NOMO-1 treated with dmso at 0.1 percent for 144 hours (cell line): Measurements from ENCODE around the gene MED12L.

Source experiments
- DNase-seq: peaks from one replicate; lab custom pipeline; 2025; ENCODE audit not compliant: unreplicated experiment; lab: John Stamatoyannopoulos, UW

MED12L gene

GRCh38 chr3:151400341-151400740, 314.9 kb downstream of the MED12L start:
- DNase-seq, result no peak

DNA sequence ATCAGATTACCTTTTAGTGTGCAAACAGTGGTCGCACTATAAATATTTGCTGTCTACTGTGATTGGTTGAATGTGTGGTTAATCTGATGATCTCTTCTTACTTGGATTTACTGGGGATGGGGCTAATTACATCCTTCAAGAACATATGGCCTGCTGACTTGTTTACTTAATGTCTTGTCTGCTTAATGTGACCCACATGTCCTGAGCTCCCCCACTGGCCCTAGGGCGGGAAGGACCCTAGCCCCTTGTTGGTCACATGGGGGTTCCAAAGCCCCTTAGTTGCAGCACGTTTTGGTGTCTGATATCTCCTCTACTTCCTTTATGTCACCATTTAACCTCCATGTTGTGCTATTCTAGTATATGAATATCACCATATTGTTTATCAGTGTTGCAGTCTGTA, 316.9 kb downstream of the MED12L start:
- DNase-seq, result no peak

DNA sequence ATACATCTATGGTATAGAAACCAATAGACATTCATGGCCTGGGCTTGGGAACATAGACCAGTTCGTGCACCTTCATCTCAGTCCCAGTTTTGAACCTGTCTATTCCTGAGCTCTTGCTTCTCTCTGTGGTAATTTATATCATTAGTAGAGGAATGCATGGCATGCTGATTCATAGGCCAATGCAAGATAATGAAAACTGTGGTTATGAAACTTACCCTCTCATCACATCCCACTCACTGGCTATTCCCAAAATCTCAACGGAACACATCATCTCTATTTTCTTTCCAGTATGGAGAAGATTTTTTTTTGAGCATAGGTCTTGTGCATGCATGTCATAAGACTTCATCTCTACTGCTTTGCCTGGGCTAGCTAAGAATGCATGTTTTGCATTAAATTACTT, 317.8 kb downstream of the MED12L start:
- DNase-seq, result no peak

DNA sequence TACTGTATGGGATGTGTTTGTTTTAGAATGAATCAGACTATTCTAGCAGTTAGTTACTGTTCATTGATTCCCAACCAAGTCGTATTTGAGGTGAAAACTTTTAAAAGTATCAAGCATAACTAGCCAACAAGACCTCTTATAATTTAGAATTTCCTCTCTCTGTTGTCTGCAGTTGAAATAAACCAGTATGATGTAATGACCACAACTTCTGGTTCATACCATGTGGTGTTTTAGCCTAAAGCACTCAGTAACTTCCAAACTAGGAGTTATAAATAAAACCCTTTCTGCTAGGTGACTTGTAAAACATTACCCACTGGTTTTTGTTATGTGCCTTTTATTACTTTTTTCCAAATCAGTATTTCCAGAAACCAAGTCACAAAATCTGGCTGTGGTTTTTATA, 318.9 kb downstream of the MED12L start:
- no peak for DNase-seq

- DNase-seq, result no peak
These were observed 322.5 kb downstream of the MED12L start for GRCh38 chr3:151407928-151408327.

DNA sequence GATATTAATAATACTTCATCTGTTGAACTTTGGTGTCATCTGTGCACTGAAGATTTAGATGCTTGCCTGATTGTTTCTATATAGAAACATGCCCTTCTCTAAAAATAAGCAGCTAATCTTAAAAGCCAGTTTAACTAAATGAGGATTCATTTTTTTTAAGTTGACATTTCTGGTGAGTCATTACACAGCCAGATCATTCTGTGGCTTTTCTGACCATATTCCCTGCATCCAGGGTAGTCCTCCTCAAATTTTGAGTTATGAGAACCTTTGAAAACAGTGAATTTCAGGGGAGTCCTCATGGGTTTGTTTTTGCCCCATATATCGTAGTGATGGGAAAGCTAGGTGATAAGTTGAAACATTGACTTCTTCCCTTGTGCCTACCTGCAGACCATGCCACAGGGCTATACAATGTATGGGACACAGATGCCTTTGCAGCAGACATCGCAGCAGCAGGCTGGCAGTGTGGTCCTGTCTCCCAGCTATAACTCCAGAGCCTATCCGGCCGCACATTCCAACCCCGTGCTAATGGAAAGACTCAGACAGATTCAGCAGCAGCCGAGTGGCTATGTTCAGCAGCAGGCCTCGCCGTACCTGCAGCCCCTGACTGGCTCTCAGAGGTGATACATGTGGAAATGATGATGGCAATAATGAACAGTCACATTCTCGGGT, 325.6 kb downstream of the MED12L start:
- DNase-seq, result no peak

DNA sequence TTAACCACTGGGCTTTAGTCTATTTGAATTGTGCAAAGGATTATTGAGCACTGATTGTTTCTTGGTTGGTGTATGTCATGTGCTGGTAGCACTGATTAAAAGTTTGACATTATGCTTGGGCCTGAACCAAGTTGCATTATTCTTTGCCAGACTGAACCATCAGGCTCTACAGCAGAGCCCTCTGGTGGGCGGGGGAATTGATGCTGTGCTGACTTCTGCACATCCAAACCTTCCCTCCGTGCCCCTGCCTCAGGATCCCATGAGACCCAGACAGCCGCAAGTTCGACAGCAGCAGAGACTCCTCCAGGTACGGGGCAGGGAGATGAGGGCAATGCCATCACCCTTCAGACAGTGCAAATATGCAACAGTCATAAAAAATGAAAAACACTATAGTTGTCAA, 327.5 kb downstream of the MED12L start:
- no peak for DNase-seq

DNA sequence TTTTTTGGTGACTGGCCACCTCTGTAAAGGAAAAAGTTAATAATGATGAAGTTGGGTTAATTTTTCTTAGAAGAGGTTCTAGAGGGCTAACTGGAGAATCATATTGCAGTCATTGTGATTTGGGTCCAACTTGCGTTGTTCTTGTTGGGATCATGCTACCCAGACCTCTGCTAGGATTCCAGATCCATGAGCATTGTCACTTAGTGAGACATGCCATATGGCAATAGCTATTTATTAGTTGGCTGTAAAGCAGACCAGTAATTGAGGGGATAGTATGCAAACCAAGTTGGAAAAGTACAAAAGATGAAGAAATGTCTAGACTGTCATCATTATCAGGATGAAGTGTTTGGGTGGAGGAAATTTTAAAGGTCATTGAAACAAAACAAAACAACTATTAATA, 329.8 kb downstream of the MED12L start:
- DNase-seq, result no peak

DNA sequence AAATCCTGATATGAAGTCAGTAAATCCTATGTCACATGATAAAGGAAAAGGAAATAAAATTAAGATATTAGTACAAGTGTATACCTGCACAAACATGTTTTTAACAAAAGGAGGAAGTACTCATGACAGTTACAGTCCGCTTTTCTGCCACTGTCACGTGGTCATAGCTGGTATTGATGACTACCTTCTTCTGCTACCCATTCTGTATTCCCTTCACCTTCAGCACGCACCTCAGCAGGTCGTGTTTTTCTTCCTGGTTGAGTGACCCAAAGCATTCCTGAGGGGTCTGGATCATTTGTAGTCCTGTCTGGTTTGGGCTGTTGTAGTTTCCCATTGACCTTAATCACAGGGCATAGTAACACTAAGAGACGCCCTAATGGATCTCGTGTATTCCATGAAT, 334.3 kb downstream of the MED12L start:
- DNase-seq, result no peak

GRCh38 chr3:151421938-151422337, 336.5 kb downstream of the MED12L start:
- peak; percentile 35 for DNase-seq

GRCh38 chr3:151423091-151423490, 337.6 kb downstream of the MED12L start:
- no peak for DNase-seq

GRCh38 chr3:151425627-151426340, 340.3 kb downstream of the MED12L start:
- no peak for DNase-seq

- DNase-seq, result peak; percentile 11
These were observed 340.8 kb downstream of the MED12L start for GRCh38 chr3:151426341-151426657.

DNA sequence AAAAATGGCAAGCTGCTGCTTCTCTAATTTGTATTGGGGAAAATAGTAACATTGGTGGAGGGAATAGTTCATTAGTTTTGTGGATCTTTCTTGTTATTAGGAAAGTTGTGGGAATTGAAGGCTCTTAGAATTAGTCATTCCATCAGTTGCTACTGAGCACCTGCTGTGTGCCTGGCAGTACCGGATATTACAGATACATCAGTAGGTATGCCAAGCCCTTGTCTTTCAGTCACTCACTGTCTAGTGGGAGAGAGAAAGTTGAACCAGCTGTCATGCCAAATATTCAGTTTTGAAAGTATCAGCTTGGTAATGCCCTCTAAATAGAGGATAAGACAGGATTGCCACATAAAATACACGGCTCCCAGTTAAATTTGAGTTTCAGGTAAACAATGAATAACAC, 342.9 kb downstream of the MED12L start:
- no peak for DNase-seq

DNA sequence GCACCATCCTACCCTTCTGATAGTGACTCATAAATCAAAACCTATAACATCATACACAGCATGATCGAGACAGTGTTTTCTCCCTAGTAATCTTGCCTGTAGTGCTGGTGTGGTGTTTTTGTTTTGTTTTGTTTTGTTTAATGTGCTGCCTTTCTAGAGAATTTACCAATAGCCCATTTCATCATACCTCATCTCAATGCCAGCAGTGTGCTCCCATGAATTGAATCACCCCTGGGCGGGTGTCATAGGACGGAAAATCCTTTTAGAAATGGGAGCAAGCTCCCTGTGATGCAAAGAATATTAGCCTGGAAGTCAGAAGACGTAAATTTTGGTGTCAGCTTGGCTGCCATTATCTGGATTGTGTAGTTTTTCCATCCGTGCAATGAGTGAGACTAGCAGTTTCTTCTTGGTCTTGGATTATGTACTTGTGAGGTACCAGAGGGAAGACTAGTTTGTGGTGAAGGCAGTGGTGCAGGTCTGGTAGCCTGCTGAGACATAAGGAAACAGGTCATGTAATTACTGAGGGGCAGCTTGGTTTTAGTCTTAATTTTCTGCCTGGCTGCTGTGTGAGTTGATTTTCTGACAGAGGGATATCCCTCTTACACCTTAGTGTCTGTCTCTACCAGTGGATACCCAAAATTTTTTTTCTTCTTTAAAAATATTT, 345.5 kb downstream of the MED12L start:
- DNase-seq, result no peak

- DNase-seq, result peak; percentile 10
These were observed 346.5 kb downstream of the MED12L start for GRCh38 chr3:151431940-151432339.

DNA sequence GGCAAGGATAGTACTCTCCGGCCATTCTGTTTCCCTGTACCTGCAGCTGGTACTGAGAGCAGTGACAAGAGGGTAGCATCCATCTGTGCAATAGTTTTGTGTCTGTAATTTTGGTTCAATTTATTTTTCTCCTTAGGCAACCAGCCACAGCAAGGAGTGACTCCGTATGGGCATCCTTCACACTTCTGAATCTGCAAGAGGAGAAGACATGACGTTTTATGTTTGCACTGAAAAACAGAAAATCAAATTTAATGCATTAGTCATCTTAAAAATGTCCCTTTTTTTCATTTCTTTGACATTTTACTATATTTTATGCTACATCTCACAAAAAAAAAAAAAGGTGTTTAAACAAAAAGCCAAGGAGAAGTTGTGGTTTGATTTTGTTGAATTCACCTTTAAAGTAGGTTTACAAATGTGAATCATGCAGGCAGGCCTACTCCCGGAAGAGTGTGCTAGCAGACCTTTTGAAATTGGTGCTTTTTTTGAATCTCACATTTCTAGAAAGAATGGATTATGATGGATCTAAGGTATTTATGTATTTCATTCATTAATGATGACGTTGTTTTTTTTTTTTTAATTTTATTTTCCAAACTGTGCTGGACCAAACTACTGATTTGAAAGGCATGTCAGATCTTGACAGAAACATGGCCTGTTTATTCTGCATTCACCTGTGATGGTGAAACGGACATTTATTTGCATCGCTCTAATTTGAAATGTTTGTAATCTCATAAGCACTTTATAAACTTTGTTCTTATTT, 347.3 kb downstream of the MED12L start:
- DNase-seq, result no peak

GRCh38 chr3:151434151-151434890, 348.9 kb downstream of the MED12L start:
- DNase-seq, result no peak

DNA sequence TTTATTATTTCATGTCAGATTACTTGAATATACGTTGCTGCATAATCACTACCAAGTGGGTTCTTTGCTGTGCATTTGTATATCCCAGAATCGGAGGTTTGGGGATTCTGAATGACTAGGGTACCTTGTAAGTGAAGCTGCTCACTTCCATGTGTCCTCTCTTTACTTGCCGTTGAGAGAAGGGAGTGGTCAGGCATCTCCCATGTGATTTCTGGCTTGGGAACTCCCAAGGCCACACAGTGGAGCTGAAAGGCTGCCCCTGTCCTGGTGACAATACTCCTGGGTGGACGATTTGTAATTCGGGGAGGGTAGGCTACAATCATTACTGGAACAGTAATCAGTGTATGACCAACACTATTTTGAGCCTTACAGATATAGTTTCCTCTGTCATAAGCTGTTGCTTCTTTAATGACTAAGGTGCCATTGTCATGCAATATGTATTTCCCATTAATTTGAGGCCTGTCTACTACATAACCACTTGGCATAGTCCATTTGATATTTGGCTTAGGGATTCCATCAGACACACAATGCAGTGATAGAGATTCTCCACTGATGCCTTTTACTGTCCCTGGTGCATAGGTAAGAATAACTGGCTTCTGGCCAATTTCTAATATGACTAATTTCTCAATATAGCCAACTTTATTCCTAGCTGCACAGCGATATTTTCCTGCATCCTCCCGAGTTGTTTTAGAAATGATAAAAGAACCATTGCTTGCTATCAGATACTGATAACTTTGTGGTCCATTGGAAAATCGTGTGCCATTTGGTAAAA, 351.4 kb downstream of the MED12L start:
- DNase-seq, result no peak

GRCh38 chr3:151437906-151438305, 352.4 kb downstream of the MED12L start:
- no peak for DNase-seq
